GM21576 (cell line): ENCODE measurements around the gene GCNT1.
"Not testable (repeated sequence)": the region's sequence is repeated elsewhere in the genome, so short reads cannot be mapped to it uniquely, and the experiment has no call there.

Experiments
- ATAC-seq: cut with Tn5 transposase; IDR thresholded peaks from one replicate; pipeline ENCODE4 v1.9.1; 2021; ENCODE audit warnings: mild to moderate bottlenecking, moderate library complexity; ENCODE audit not compliant: unreplicated experiment

Gene GCNT1

GRCh38 chr9:76458903-76459693 lies at the start of gene GCNT1:
Gene GCNT1, plus strand, starts transcription at chr9:76459182. Its CDS starts 43,200 bp downstream, at chr9:76502382.
- peak; percentile 84 for ATAC-seq

DNA sequence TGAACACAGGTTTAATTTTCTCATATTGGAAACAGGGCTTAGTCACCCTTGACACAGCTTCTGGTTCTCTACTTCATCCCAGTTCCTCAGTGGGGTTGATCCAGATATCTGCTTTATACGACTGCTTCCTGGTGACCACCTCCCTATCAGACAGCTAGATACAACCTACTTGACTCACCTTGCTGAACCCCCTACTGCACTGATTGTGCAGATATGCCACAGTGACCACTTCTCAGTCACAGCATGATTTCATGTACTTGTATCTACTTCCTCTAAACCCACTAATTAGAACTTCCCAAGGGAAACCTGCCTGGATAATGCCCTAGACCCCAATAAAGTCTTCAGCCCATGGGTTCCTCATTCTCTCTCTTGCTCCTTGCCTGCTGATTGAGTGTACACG lies 46.3 kb upstream of the GCNT1 start:
- ATAC-seq = no peak

GRCh38 chr9:76413658-76414057 lies 45.3 kb upstream of the GCNT1 start:
- no peak for ATAC-seq

DNA sequence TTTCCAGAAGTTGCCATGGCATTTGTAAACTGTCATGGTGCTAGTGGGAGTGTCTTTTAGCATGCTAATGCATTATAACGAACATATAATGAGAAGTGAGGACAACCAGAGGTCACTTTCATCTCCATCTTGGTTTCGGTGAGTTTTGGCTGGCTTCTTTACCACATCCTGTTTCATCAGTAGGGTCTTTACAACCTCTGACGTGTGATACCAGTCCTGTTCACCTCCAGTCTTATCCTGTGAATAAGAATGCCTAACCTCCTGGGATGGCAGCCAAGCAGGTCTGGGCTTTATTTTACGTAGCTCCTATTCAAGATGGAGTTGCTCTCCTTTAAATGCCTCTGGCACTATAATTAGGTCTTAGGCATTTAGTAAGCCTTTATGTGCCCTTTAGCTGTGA lies 44.3 kb upstream of the GCNT1 start:
- ATAC-seq = peak; percentile 69

DNA sequence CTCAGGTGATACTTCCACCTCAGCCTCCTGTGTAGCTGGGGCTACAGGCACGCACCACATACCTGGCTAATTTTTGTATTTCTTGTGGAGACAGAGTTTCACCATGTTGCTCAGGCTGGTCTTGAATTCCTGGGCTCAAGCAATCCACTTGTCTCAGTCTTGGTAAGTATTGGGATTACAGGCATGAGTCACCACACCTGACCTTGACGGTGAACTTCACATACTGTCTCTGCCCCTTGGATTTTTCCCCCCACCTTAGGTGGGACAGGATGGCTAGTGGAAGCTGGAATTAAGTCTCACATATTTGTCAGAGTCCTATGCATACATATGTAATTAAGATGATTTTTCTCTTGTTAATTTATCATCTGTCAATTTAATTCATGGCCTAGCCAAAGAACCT lies 43.8 kb upstream of the GCNT1 start:
- peak; percentile 7 for ATAC-seq

- ATAC-seq = no peak
Observed at GRCh38 chr9:76415731-76416130, 43.3 kb upstream of the GCNT1 start.

GRCh38 chr9:76417394-76417793 lies 41.6 kb upstream of the GCNT1 start:
- no peak for ATAC-seq

- ATAC-seq = no peak
Observed at GRCh38 chr9:76419782-76420380, 39.1 kb upstream of the GCNT1 start.

GRCh38 chr9:76423216-76424177 lies 35.5 kb upstream of the GCNT1 start:
- no peak for ATAC-seq

DNA sequence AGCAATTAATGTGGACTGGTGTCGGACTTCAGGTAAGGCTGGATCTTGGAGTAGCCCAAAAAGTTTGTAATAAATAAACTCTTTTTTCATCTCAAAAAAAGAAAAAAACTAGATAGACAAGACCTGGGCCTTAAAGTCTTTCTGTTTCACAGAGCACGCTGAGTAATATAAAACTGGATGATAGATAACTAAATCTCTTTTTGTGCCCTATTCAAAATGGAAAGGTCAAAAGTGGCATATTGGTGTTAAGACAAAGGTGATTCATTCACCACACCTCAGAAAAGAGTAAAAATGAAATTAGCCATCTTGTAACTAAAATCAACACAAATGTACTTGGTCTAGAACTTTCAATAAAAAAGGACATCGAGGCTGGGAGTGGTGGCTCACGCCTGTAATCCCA lies 34.5 kb upstream of the GCNT1 start:
- no peak for ATAC-seq

DNA sequence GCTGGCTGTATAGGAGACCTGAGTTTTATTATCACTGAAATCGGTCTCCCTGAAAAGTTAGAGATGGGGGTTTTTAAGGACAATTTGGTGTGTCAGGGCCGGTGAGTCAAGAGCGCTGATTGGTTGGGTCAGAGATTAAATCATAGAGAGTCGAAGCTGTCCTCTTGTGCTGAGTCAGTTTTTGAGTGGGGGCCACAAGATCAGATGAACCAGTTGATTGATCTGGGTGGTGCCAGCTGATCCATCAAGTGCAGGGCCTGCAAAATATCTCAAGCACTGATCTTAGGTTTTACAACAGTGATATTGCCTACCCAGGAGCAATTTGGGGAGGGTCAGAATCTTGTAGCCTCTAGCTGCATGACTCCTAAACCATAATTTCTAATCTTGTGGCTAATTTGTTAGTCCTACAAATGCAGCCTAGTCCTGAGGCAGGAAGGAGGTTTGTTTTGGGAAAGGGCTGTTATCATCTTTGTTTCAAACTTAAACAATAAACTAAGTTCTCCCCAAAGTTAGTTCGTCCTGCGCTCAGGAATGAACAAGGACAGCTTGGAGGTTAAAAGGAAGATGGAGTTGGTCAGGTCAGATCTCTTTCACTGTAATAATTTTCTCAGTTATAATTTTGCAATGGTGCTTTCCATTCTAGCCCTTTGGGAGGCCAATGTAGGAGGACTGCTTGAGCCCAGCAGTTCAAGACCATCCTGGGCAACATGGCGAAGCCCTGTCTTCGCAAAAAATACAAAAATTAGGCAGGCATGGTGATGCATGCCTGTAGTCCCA lies 33.1 kb upstream of the GCNT1 start:
- no peak for ATAC-seq

- no peak for ATAC-seq
Observed at GRCh38 chr9:76426807-76427419, 32.1 kb upstream of the GCNT1 start.

- no peak for ATAC-seq
Observed at GRCh38 chr9:76431601-76432000, 27.4 kb upstream of the GCNT1 start.

DNA sequence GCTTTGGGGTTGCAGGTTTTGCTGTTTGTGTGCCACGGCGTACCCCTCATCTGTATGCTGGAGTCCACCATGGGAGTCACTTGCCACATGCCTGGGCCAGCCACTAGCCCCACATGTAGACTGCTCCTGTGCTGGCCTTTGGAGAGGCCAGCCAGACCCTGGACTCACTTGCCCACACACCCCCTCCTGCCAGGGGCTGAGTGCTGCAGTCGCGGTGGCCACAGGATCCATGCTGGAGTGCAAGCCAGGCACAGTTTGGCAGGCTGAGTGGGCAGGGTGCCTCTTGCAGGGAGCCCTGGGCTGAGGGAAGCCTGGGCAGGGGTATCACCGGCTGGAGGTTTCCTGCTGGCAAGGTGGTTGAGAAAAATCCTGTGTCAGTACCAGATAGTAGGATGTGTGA lies 25.6 kb upstream of the GCNT1 start:
- ATAC-seq = no peak

- no peak for ATAC-seq
Observed at GRCh38 chr9:76433836-76434235, 25.1 kb upstream of the GCNT1 start.

GRCh38 chr9:76434897-76435296 lies 24.1 kb upstream of the GCNT1 start:
- ATAC-seq = not testable (repeated sequence)

- not testable (repeated sequence) for ATAC-seq
Observed at GRCh38 chr9:76437017-76437699, 21.8 kb upstream of the GCNT1 start.

- ATAC-seq = peak; percentile 69
Observed at GRCh38 chr9:76438841-76439588, 20.0 kb upstream of the GCNT1 start.
